Kidney (tissue), 14 donors: ENCODE measurements around the gene TACR2. TPM values are rescaled to one million over a fixed set of nuclear protein-coding genes. Genes with fewer than 3 reads are reported as not detected.

Experiments used
- DNase-seq, 5 donors: peaks; one replicate each; pipeline ENCODE4 v3.0.0-alpha.2; 2013 to 2020
- FAIRE-seq: peaks from 2 replicates; lab custom pipeline; 2012; peaks lifted over from hg19 to GRCh38; lab: Jason Lieb, UNC
- H3K27ac ChIP-seq, 2 donors: one replicate each; pipeline ENCODE4 v1.7.0; 2013; ENCODE audit warnings: low read depth in 2 of 2, low read length in 2 of 2, inconsistent platforms in 1 of 2
- H3K27me3 ChIP-seq: one replicate; pipeline ENCODE4 v1.7.1; 2013; ENCODE audit warnings: low read length, inconsistent platforms; ENCODE audit not compliant: control insufficient read depth, insufficient read depth
- H3K36me3 ChIP-seq, 3 donors: one replicate each; pipeline versions ENCODE4 v1.7.0 to v1.7.1; 2013; ENCODE audit warnings: low read length in 3 of 3, control low read depth in 1 of 3, inconsistent platforms in 1 of 3; ENCODE audit not compliant: insufficient read depth in 3 of 3, control insufficient read depth in 2 of 3
- H3K4me1 ChIP-seq, 3 donors: one replicate each; pipeline versions ENCODE4 v1.7.0 to v1.7.1; 2013; ENCODE audit warnings: low read length in 3 of 3, inconsistent platforms in 1 of 3, low read depth in 1 of 3; ENCODE audit not compliant: control insufficient read depth in 2 of 3, insufficient read depth in 2 of 3
- H3K4me3 ChIP-seq, 3 donors: one replicate each; pipeline versions ENCODE4 v1.7.0 to v1.8.1; 2013; ENCODE audit warnings: low read length in 3 of 3, control low read depth in 1 of 3, inconsistent platforms in 1 of 3
- H3K9ac ChIP-seq, 3 donors: one replicate each; pipeline versions ENCODE4 v1.7.0 to v1.7.1; 2013; ENCODE audit warnings: low read length in 3 of 3, control low read depth in 1 of 3, inconsistent platforms in 1 of 3
- H3K9me3 ChIP-seq, 3 donors: one replicate each; pipeline versions ENCODE4 v1.7.0 to v1.7.1; 2013; ENCODE audit warnings: low read length in 3 of 3, control low read depth in 1 of 3, inconsistent platforms in 1 of 3; ENCODE audit not compliant: control insufficient read depth in 2 of 3, insufficient read depth in 1 of 3
- CTCF ChIP-seq: IDR thresholded peaks from 3 replicates; pipeline ENCODE4 v1.5.1; 2012; ENCODE audit warnings: mild to moderate bottlenecking, moderate library complexity, borderline replicate concordance; ENCODE audit not compliant: insufficient read depth; ENCODE audit errors: extremely low read depth
- intact Hi-C: fragments of 100-400 bp; cut with DNase I; formaldehyde crosslinking; loops from one replicate; pipeline ENCODE4 v1.11.1; 2022
- polyA plus RNA-seq: library from polyadenylated mRNA; stranded (reverse); fragments of 350-450 nt; fragmentation: Illumina TruSeq; extraction: RNeasy Lipid Tissue Mini Kit (QIAGEN cat#74804); gene quantifications from one replicate; pipeline ENCODE4 v1.2.3, GENCODE V29; 2014; ENCODE audit warnings: low read depth, low replicate concordance; ENCODE audit not compliant: insufficient read depth
- total RNA-seq: library from RNA; stranded (reverse); fragmentation: NEBNext Ultra II Directional; extraction: Animal tissue kit (Norgen Biotek cat#: 25700); gene quantifications from one replicate; pipeline ENCODE4 v1.2.1, GENCODE V29; 2021
- donor health status: control.
- donor health status: control.
- donor health status: control.
- donor health status: control.
- donor health status: control.
- donor health status: DM: yes; HTN: yes; CAD: no.
- donor health status: Normal renal cell carcinoma (clear cell type).

Gene TACR2
- total and polyA plus RNA-seq, 2 donors from 2014 or later = 0.37 to 0.38 TPM

- H3K27ac ChIP-seq = peak overlapping the region; percentile 2 to 62
- peak overlapping the region in 1 of 3 donors; percentile 19 for H3K4me3 ChIP-seq
- peaks cover 0 to 11% (median 10%) of the 10 kb centered on the region in 3 donors for H3K4me1 ChIP-seq
- intact Hi-C loops = no loop called here
- H3K9ac ChIP-seq = no peak overlapping the region
- H3K27me3 ChIP-seq = no peaks in the 10 kb centered on the region
- TF ChIP-seq CTCF = no peak
- H3K36me3 ChIP-seq = no peaks in the 10 kb centered on the region
- FAIRE-seq (no peak), DNase-seq (peak in 2 of 5 donors; percentile 47 to 55)
- no peaks in the 10 kb centered on the region for H3K9me3 ChIP-seq
Observed at GRCh38 chr10:69438536-69439349, 22.0 kb upstream of the TACR2 start.

- no peaks in the 10 kb centered on the region for H3K36me3 ChIP-seq
- no peak for TF ChIP-seq CTCF
- intact Hi-C loops = no loop called here
- H3K9ac ChIP-seq = no peak overlapping the region
- no peaks in the 10 kb centered on the region for H3K9me3 ChIP-seq
- H3K4me1 ChIP-seq = peaks cover 0 to 11% (median 10%) of the 10 kb centered on the region in 3 donors
- no peaks in the 10 kb centered on the region for H3K27me3 ChIP-seq
- no peak for FAIRE-seq
- peak overlapping the region in 1 of 2 donors; percentile 37 for H3K27ac ChIP-seq
- no peak overlapping the region for H3K4me3 ChIP-seq
- DNase-seq = no peak
Observed at GRCh38 chr10:69437321-69438259, 20.9 kb upstream of the TACR2 start.

- FAIRE-seq = no peak
- peak in 1 of 5 donors; percentile 37 for DNase-seq
Observed at GRCh38 chr10:69435966-69436520, 19.3 kb upstream of the TACR2 start.

More at GRCh38 chr10:69435966-69436520, 19.3 kb upstream of the TACR2 start:
- no peaks in the 10 kb centered on the region for H3K36me3 ChIP-seq
- intact Hi-C loops = no loop called here
- no peak overlapping the region for H3K9ac ChIP-seq
- no peak overlapping the region for H3K27ac ChIP-seq
- H3K9me3 ChIP-seq = no peaks in the 10 kb centered on the region
- H3K4me1 ChIP-seq = peaks cover 0 to 11% (median 10%) of the 10 kb centered on the region in 3 donors
- H3K27me3 ChIP-seq = no peaks in the 10 kb centered on the region
- no peak for TF ChIP-seq CTCF
- H3K4me3 ChIP-seq = no peak overlapping the region
